Neural progenitor cell (in vitro differentiated cells): ENCODE results near the gene GYS2.

ENCODE experiments used
- CTCF ChIP-seq: fragments of 200-600 bp; sonication (generic); IDR thresholded peaks from 2 replicates; pipeline ENCODE4 v1.5.1; 2017; ENCODE audit warnings: antibody characterized with exemption, mild to moderate bottlenecking
- EZH2 ChIP-seq: fragments of 200-600 bp; sonication (generic); IDR thresholded peaks from 2 replicates; pipeline ENCODE4 v1.6.1; 2017; ENCODE audit warnings: antibody characterized with exemption, mild to moderate bottlenecking, moderate library complexity
- EZH2phosphoT487 ChIP-seq: fragments of 200-600 bp; sonication (generic); IDR thresholded peaks from 2 replicates; pipeline ENCODE4 v1.6.1; 2017; ENCODE audit warnings: antibody characterized with exemption

- TF ChIP-seq CTCF (no peak), EZH2 (no peak), EZH2phosphoT487 (no peak)
Measured at GRCh38 chr12:21617030-21617429, 12.4 kb upstream of the GYS2 start.
